ENCODE data around the gene THSD7B.

- TF ChIP-seq CTCF (IDR thresholded peaks at IDR 0.05): no peak
- TF ChIP-seq POLR2A (IDR thresholded peaks at IDR 0.05): no peak
Observed at GRCh38 chr2:137000811-137001210, 235.5 kb downstream of the THSD7B start.

Data from Peyer's patch (tissue), 4 donors.